Mucosa of descending colon (tissue), 3 donors: Measurements from ENCODE around the gene ATRIP. TPM values are rescaled to one million over a fixed set of nuclear protein-coding genes. Genes with fewer than 3 reads are reported as not detected.

Source experiments
- ATAC-seq: fragments of 200-7000 bp; cut with Tn5 transposase; one replicate; pipeline ENCODE4 v1.9.1; 2020; ENCODE audit warnings: mild to moderate bottlenecking, moderate library complexity
- DNase-seq, 3 donors: peaks; one replicate each; pipeline ENCODE4 v3.0.0-alpha.2; 2020
- H3K36me3 ChIP-seq: fragments of 200-600 bp; one replicate; pipeline ENCODE4 v1.8.0; 2021; ENCODE audit warnings: low read depth, mild to moderate bottlenecking
- H3K4me1 ChIP-seq: fragments of 200-600 bp; one replicate; pipeline ENCODE4 v1.8.0; 2021; ENCODE audit warnings: low read depth, mild to moderate bottlenecking
- H3K4me3 ChIP-seq: fragments of 200-600 bp; one replicate; pipeline ENCODE4 v1.8.0; 2021; ENCODE audit warnings: mild to moderate bottlenecking
- H3K9me3 ChIP-seq: fragments of 200-600 bp; one replicate; pipeline ENCODE4 v1.8.0; 2021; ENCODE audit warnings: mild to moderate bottlenecking
- CTCF ChIP-seq: fragments of 200-600 bp; IDR thresholded peaks from one replicate; pipeline ENCODE4 v1.8.0; 2022; ENCODE audit warnings: antibody characterized with exemption, mild to moderate bottlenecking
- intact Hi-C, 2 donors: fragments of 100-400 bp; cut with DNase I in 1 of 2; cut with micrococcal nuclease in 1 of 2; formaldehyde crosslinking; loops; one replicate each; pipeline versions ENCODE4 v1.11.0 to v1.11.1; 2022; cut with DNase I, micrococcal nuclease
- total RNA-seq, 3 donors: library from RNA; stranded (reverse); fragmentation: NEBNext Ultra II Directional in 2 of 3; extraction: Animal tissue kit (Norgen Biotek cat#: 25700) in 2 of 3; gene quantifications; one replicate each; pipeline versions ENCODE4 v1.2.1 to v1.2.4, GENCODE V29; 2021 to 2023
- donor health status: DM: no; HTN: no; CAD: no; lungs with moderate emphysema.
- donor health status: DM: no; HTN: no; CAD: no.
- donor health status: DM: no; HTN: yes; CAD: no.

Gene ATRIP
- total RNA-seq, 3 donors from 2014 or later = 4.5 to 7.2 (median 6.2) TPM

DNA sequence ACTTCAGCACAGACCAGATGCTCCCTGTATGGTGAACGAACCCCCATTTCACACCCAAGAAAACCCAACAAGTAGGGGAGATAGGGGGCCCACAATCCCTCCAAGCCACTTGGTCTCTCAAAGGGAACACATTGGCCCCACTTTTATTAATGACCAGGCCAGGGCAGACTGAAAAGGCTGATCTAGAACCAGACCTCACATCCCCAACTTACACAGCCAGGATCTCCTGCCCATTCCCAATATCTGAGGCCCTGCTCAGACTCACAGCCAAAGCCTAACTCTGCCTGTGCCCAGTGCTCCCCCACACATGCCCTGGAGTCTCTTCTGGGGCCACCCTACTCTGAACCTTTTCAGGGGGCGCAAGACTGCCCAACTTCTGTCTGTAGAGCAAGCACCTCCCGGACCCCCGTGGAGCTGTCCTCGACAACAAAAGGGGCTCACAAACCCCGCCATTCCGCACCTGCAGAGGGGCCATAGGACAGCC is 18.4 kb upstream of the ATRIP start:
- no peak for DNase-seq
- peak overlapping the region; percentile 68 for H3K4me3 ChIP-seq
- no peak for TF ChIP-seq CTCF
- H3K36me3 ChIP-seq = no peaks in the 10 kb centered on the region
- peaks cover 31% of the 10 kb centered on the region for H3K4me1 ChIP-seq
- ATAC-seq = no peak
- H3K9me3 ChIP-seq = no peaks in the 10 kb centered on the region
- intact Hi-C loops = no loop called here

DNA sequence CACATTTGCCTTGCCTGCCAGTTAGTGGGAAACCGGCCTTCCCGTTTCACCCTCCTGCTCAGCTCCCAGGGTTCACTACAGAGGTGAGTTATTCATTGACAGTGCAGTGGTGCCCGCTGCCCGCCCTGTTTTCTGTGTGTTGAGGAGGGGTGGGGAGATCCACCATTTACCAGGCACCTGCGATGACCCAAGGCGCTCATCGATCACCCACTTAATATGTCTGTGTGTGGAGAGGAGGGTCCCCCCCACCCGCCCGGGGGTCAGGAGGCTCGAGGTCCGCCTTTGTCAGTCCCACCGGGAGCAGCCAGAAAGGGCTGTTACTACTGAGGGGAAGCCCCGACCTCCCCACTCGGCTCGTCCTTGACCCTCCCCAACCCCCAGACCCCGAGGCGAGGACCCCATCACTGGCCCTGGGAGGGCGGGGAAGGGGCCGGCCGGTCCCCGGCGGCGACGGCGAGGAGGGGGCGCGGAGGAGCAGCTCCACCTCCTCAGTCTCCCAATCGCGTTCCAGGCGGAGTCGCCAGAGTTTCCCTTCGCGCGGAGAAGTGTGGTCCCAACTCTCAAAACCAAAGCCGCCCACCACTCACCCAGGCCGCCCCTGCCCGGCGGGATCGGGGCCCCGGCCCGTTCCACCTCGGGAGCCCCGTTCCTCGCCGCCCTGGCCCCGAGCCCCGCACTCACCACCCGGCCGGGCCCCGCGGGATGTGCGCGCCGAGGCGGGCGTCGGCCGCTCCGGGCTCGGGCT is 17.8 kb upstream of the ATRIP start:
- intact Hi-C loops = no loop called here
- no peak for TF ChIP-seq CTCF

GRCh38 chr3:48429317-48429959 is 17.1 kb upstream of the ATRIP start:
- intact Hi-C loops = no loop called here
- peak; percentile 80 to 89 (median 88) for DNase-seq
- Histone ChIP-seq H3K4me3 (peak overlapping the region; percentile 68), H3K9me3 (no peaks in the 10 kb centered on the region), H3K4me1 (peaks cover 44% of the 10 kb centered on the region), H3K36me3 (no peaks in the 10 kb centered on the region)
- ATAC-seq = peak; percentile 59
- no peak for TF ChIP-seq CTCF

More for the DNA sequence above, 17.8 kb upstream of the ATRIP start:
- Histone ChIP-seq H3K36me3 (no peaks in the 10 kb centered on the region), H3K9me3 (no peaks in the 10 kb centered on the region), H3K4me1 (peaks cover 37% of the 10 kb centered on the region), H3K4me3 (peak overlapping the region; percentile 68)
- DNase-seq (peak; percentile 77 to 82 (median 80)), ATAC-seq (peak; percentile 75)

GRCh38 chr3:48429960-48430707 is 16.4 kb upstream of the ATRIP start, which contains the start of gene PLXNB1:
PLXNB1 (minus strand) TSS chr3:48430086; CDS start chr3:48424611, 5,475 bp downstream.
- Histone ChIP-seq H3K4me1 (peaks cover 51% of the 10 kb centered on the region), H3K36me3 (no peaks in the 10 kb centered on the region), H3K9me3 (no peaks in the 10 kb centered on the region), H3K4me3 (peak within 1 kb of the TSS; percentile 68)
- no peak for TF ChIP-seq CTCF
- ATAC-seq (peak; percentile 52), DNase-seq (peak; percentile 80 to 87 (median 85))
- intact Hi-C loops = no loop called here

GRCh38 chr3:48430708-48431101 is 15.8 kb upstream of the ATRIP start:
- peak in 2 of 3 donors; percentile 31 to 41 for DNase-seq
- peaks cover 52% of the 10 kb centered on the region for H3K4me1 ChIP-seq

More at GRCh38 chr3:48430708-48431101, 15.8 kb upstream of the ATRIP start:
- Histone ChIP-seq H3K4me3 (no peak overlapping the region), H3K9me3 (no peaks in the 10 kb centered on the region), H3K36me3 (no peaks in the 10 kb centered on the region)
- no peak for ATAC-seq
- intact Hi-C loops = no loop called here
- no peak for TF ChIP-seq CTCF
